Left forelimb (tissue), 1 donor: ENCODE results near the gene DDX41.
A peak's percentile ranks its signal among the peaks of the same experiment; 100 is the strongest.

Experiments
- DNase-seq: peaks from one replicate; pipeline ENCODE4 v3.0.0-alpha.2; 2018; ENCODE audit warnings: low spot score

DDX41 gene

DNA sequence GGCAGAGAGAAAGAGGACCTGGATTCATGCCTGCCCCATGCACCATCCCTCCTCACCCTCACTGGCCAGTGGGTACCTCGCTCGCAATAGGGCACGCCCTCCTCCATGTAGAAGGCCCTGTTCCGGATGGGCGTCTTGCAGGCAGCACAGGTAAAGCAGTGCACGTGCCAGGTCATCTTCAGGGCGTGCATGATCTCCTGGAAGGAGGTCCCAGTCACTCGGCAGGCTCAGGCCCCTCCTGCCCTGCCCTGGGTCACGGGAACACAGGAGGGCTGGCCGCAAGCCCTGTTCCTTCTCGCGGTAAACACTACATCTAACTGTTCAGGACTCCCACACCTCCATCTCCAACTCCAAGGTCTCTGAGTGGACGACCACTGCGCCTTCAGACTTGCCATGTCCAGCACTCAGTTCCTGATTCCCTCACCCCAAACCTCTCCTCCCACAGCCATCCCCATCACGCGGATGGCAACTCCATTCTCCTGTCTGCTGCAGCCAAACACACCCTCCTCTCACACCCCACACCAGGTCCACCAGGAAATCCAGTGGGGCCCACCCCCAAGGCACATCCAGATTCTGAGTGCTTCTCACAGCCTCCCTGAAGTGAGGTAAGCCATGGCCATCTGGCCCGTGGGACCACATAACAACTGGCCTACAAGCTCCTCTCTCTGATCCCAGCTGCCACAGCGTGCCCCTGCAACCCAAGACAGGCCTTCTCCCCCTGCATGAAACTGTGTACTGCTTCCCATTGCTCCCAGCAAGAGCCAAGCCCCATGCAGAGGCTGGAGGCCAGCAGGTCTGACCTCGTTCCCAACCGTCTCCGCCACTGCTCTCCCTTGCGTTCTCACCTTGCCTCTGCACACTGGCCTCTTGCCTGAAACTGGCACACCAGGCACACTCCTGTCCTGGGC is 32.5 kb downstream of the DDX41 start:
- no peak for DNase-seq

DNA sequence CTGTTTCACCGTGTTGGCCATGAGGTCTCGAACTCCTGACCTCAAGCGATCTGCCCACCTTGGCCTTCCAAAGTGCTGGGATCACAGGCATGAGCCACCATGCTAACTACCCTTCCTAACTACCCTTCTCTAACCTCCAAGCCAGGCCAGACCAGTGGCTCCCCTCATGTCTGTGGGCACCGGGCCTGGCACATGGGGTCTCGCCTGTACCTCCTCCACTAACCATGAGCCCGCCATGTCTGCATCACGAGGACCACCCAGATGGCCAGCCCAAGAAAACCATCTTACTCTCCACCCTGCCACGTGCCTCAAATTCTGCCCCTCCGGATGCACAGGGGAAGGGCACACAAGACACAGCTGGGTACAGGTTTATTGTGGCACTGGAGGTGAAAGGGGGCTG is 33.7 kb downstream of the DDX41 start:
- no peak for DNase-seq

DNA sequence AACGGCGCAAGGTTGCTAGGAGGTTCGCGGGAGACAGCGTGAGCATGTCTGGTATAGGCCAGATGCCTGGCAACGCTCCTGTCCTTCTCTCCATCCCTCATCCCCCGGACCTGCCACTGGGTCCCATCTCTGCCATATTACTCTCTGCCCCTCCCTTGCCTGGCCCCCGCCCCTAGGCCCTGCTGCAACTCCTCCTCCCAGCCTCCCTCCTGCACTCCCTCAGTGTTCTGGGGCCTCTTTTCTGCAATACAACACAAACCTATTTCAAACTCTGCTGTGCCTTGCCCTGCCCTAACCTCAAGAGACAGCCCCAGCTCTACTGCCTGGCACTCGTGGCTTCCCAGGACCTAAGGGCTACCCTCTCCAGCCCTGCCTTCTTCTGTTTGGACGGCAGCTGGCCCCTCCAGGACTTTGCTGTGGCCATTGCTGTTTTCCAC is 34.4 kb downstream of the DDX41 start:
- DNase-seq = no peak

DNA sequence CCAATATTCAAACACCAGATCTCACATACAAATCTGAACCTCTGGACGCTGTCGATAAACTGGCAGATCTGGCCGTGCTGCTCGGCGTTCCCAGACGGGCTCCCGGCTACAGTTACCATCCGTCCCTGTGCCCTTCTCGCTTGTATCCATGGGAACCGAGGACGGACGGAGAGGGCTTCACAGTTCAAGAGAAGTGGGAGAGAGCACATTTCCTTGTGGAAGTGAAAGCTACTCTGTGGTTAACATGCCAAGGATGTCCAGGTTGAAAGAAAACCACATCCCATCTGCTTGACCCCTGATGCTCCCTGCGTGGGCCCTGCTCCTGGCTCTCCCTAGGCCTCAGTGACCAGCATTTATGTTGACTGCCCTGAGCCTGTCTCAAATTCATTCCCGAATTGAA is 37.0 kb downstream of the DDX41 start:
- no peak for DNase-seq

DNA sequence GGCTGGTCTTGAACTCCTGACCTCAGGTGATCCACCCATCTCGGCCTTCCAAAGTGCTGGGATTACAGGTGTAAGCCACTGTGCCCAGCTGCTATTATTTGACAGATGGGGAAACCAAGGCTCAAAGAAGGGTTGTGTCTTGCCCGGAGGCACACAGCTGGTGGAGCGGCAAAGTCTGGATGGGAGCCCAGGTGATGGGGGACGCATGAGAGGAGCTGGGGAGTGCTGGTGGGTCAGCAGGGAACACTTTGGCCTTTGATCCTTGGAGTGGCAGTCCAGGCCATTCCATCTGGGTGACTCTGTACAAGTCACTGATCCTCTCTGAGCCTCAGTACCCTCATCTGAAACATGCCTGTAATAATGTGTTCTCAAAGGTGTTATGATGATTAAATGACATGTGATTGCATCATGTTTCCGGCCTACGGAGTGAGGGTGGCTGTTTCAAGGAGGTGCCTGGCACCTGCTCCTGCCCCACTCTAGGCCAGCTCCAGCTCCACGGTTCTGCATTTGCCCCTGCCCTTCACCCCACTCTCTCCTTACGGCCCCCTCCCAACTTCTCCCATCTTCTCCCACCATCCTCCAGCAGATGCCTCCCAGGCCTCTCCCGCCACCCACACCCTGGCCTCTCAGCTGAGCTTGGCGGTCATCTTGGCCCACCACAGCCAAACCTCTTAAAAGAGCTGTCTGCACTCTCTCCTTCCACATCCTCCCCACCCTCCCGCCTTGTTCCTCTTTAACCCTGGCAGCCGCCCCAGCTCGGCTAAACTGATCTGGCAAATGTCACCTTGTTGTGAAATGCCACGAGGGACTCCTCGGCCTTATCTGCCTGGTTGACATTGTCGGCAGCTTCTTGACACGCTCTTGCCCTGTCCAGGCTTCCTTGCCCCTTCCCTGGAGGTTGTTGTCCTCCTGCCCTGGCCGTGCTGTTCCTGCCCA is 37.8 kb downstream of the DDX41 start:
- no peak for DNase-seq

DNA sequence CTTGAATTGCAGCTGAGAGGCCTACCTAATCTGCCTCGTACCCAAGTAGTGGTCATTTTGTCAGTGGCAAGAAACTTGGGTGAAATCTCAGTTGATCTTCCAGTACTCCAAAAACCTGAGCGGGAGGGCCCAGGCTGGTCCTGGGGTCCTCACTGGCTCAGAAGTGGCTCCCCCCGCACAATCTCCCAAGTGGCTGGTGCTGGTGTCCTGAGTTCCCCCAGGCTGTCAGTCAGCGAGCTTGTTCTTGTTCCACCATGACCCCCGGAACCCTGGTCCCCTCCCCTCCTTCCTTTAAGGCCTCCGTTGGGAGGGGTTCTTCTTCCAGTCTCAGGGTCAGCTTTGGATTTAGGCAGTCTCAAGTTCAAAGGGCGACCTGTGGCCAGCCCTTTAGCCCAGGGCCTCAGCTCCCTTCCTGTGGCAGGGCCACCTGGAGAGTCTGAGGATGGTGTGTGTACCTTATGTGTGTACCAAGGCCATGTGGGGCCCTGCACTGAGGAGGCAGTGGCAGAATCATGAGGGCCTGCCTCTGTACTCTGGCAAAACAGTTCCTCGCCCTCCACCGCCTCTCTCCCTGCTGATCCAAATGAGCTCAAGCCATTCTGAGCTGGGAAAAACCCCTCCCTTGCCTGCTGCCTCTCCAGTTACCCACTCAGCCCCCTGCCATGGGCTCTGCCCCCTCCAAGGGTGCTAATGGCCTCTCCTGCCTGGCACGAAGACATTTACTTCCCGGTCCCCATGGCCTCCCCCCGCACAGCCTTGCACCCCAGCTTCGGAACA is 38.9 kb downstream of the DDX41 start:
- DNase-seq = no peak

DNA sequence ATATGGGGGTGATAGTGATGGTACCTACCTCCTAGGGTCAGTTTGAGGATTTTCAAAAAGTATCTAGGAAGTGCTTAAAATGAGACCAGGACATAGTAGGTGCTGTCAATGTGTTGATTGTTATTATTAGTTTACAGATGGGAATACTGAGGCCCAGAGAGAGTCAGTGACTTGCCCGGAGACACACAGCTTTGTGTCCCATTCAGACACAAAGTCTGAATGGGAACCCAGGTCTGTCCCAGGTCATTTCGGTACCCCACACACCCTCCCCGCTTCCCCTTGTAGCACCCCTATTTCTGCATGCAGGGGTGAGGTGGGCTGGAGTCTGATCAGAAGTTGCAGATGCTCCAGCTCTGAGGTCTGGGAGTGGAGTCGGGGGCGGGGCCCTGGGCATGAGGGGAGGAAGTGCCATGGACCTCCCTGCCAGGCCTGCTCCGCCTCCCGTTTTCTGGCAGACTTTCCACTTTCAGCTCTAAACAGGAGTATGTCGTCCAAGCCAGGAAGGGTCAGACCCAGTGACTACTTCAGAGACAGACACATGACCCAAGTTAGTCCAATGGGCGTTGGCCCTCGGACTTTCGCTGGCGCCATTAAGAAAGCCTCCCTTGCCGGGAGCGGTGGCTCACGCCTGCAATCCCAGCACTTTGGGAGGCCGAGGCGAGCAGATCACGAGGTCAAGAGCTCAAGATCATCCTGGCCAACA is 40.1 kb downstream of the DDX41 start:
- DNase-seq = no peak

DNA sequence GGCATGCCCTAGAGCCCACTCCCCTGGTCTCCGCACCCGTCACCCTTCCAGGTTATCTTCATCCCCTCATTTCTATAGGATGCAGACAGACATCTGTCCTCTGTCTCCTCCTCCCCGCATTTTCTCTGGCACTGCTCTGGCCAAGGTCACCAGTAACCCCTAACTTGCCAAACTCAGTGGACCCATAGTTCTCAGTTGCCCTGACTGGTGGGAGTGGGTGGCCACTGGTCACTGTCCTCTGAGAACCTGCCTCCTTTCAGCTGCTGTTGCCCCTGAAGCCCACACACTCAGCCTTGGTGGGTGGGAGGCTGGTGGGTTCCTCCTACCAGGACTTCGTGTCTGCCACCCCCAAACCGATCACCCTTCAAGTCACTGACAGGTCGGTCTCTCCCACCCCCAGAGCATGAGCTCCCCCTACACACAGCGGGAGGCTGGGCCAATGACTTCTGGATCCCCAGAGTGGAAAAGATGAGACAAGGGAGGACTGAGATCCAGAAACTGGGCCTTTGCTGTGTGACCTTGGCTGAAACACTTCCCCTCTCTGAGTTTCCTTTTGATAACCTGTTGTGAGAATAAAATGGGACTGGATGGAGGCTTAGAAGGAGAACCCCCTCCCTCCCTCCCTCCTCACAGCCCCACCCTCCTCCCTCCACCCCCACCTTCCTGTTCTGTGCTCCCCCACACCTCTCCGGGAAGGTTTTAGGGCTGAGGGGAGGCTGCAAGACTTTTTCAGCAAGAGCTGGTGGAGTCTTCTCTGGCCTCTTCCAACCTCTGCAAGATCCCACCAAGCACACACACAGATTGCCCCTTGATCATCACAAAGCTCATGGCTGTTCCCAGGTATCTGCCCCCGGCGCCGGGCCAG is 41.0 kb downstream of the DDX41 start:
- no peak for DNase-seq

DNA sequence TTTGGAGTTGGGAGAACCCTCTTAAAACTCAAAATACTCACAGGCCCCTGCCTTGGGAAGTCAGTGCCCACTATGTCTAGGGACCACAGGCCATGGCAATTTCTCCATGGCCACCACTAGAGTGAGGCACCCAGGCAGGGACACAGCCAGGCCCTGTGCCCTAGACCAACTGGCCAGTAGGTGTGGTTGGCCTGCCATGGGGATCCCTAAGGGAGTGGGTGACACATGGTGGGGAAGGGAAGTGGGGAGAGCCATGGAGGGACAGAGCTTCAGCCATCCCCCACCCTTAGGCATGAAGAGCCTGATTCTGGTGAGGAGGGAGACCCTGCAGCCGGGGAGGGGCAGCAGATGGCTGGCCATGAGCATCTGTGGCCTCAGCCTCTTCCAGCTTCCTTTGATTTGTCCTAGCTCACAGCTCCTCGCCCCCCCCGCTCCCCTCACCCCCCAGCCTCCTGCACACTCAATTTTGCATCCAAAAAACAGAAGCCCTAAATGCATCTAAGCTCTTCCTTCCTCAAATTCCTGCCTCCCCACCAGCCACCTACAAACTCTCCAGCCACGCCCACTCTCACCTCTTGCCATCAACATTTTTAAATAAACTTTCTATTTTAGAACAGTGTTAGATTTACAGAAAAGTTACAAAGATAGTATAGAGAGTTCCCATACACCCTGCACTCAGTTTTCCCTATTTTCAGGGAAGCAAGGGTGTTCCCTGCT is 41.8 kb downstream of the DDX41 start:
- no peak for DNase-seq

DNA sequence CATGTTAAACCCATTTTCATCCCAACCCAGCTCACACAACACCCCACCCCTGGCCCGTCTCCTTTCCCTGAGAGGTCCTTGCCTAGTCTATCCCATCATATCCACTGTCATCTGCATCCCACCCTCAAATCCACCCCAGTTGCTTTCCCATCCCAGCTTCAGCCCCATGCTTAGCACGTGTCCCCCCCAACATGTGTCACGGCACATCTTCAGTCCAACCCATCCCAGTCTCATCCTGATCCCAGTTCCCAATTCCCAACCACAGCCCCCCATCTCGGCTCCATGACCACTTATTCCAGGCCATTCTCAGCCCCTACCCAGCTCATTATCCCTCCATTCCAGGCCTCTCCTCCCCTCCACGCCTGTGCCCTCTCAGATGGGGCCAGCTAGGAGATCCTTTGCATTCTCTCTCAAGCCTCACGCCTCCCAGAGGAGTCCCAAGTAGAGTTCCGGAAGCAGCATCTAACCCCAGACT is 42.7 kb downstream of the DDX41 start:
- DNase-seq = no peak

DNA sequence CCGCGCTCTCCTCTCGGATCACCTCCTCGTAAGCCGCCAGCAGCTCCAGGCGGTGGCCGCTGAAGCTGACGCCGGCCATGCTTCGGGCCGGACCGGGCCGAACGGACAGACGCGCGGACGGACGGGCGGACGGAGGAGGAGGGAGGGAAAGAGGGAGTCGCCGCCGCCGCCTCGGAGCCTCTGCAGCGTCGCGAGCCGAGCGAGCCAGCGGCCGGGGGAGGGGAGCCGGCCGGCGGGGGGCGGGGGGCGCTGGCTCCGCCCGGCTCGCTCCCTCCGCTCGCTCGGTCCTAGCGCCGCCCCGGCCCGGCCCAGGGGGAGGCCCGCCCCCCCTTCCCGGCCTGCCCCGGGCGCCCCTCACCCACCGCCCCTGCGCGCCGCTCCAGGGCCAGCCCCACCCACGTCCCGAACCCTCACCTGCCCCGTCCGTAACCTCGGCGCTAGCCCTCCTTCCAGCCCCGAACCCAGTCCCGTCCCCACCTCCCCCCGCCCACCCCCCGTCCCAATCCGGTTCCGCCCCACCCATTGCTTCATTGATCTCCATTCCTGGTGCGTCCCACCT is 43.2 kb downstream of the DDX41 start, which contains the start of gene DBN1:
Gene DBN1 (minus strand): TSS at position 192 of the 559 bp plus-strand sequence. CDS start 113 bp downstream, at position 79.
- peak; percentile 82 for DNase-seq

DNA sequence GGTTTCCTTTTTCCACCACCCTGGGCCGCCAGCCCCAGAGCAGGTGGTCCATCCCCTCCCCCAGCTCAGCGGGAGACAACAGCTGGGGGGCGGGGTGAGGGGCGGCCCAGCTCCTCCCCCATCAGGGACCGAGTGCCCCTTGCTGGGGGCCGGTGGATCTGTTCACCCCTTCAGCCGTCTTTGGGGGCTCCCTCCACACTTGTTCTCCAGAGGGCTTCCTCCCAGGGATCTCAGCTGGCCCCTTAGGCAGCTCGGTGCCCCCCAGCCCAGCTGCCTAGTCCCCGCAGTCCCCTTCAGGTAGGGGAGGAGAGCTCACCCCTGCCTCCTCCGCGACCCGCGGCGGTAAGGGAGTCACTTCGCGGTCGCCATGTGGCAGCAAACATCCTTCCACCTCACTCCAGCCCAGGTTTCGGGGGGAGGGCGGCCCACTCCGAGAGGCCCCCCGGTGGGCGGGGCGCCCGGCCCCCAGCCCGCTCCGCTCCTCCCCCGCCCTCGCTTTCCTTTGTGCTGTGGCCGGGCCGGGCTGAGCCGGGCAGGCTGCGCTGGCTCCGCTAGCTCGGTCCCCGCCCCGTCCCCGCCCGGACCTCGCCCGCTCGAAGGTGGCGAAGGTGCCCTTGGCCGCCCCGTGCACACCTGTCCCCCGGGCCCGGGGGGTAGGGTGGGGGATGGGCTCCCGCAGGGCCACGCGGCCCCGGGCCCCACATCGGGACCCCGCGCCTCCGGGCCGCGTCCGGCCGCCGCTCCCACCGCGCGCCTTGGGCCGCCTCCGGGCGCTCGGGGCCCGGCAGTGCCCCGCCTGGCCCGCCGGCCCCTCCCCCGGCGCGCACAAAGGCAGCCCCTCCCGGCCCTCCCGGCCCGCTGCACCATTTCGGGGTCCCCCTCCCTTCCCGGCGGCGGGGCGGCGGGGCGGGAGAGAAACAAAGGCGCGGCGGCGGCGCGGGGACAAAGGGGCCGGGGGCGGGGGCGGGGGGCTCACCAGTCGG is 44.0 kb downstream of the DDX41 start:
- DNase-seq = peak; percentile 82

DNA sequence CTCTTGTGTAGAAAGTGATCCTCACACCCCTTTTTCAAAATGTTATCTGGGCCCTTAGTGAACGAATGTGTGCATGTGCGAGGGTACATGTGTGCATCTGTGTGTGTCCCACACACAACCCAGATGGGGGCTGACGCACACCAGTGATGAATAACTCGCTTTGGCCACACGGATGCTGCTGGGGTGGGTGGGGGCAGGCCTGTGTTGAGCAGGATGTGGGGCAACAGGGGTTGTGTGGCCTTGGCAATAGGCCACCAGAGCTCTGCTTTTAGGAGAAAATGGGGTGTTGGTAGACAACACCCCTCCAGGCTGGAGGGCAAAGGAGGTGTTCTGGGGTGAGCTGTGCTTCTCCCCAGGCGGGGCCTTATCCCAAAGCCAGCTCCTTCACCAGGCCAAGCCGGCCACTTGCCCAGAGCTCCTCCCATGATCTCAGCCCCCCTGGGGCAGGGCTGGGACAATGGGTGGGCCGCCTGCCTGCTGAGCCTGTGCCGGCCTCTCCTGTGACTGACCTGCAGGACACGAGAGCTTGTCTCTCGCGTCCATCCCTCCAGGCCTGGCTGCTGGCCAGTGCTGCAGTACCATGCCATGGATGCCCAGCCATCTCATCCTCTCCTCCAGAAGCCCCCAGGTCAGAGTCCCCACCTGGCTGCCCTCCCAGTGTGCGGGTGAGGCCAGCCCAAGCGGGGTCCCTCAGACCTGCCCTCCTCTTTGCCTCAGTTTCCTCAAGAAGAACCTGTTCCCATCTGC is 45.0 kb downstream of the DDX41 start:
- DNase-seq = no peak

DNA sequence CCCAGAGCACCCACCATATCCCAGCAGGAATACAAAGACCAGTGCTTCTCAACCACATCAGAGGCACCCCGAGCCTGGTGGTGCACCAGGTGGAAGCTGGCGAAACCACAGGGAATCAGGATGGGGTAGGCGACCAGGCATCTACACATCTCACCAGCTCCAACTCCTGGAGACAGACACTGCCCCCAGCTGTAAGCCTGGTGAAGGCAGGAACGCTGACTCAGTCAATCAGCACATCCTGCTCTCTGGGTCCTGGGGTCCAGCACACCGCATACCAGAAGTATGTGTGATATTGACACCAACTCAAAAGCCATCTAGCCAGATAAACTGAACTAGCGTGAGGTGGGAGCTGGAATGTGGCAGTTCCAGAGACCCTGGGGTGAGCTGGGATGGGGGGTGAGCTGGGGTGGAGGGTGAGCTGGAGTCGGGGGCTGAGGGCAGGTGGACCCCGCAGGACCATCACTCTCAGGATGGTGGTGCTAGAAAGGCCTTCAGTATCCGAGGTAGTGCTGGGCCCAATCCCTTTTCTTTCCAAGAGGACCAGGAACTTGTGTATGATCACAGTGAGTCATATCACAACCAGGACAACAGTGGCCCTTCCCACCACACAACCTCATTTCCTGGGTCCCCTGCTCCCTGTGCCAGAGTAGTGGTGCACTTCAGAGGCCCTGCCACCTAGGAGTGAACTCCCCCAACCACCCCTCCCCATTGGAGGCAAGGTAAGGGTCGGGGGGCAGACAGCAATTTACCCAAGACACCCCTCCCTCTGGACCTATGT is 45.8 kb downstream of the DDX41 start:
- no peak for DNase-seq

DNA sequence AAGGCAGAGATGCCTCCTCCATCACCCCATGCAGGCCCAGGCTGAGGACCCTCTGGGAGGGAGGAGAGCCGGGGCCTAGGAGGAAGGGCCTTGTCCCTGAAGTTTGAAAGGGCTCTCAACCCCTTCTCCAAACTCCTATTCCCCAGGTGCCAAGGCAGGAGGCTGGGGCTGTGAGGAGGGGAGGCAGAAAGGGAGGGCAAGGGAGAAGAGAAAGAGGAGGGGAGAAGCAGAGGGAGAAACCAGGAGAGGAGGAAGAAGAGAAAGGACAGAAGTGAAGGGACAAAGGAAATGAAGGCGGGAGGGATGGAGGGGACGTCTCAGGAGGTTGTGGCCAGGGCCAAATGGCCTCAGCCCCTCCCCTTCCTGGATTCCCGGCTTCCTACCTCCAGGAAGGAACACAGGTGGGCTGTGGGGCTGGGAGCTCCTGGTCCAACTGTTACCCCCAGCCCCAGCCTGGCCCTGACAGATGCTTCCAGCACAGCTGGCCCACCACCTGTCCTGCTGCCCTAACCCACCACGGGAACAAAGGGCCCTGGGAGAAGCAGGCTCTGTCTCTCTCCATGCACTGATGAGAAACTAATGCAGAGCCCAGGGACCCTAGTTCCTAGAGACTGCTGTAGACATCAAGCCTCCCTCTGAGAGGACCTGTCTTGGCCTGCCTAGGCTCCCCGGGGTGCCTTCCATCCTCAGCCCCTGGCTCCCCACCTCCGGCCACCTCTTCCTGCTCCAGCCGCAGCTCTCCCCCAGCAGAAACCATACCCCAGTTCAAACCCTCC is 46.8 kb downstream of the DDX41 start:
- DNase-seq = no peak
